Measurements from ENCODE around the gene GPRIN2.

DNA sequence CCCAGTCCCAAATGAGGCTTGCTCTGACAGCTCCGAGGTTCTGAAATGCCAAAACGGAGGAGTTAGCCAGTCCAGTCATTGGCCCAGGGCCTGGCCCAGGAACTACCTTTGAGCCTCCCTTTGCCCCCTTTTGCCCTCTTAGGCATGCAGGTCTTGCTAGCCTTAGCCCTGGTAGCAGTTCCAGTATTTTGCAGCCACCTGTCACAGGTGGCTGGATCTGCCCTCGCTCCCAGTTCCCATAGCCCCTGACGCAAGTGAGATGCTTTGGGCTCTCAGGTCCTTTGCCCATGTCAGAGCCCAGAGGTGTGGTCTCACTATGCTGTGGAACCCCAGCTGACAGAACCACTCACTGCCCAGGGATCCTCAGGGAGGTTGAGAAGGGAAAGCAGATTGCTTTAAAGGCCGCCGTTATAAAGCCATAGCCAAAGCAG is 42.0 kb downstream of the GPRIN2 start:
- TF ChIP-seq, protein P1, sequence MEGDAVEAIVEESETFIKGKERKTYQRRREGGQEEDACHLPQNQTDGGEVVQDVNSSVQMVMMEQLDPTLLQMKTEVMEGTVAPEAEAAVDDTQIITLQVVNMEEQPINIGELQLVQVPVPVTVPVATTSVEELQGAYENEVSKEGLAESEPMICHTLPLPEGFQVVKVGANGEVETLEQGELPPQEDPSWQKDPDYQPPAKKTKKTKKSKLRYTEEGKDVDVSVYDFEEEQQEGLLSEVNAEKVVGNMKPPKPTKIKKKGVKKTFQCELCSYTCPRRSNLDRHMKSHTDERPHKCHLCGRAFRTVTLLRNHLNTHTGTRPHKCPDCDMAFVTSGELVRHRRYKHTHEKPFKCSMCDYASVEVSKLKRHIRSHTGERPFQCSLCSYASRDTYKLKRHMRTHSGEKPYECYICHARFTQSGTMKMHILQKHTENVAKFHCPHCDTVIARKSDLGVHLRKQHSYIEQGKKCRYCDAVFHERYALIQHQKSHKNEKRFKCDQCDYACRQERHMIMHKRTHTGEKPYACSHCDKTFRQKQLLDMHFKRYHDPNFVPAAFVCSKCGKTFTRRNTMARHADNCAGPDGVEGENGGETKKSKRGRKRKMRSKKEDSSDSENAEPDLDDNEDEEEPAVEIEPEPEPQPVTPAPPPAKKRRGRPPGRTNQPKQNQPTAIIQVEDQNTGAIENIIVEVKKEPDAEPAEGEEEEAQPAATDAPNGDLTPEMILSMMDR (IDR thresholded peaks at IDR 0.05), result no peak
- no peak for TF ChIP-seq POLR2A (IDR thresholded peaks at IDR 0.05)
